HG03354 (cell line): ENCODE results near the gene PDCD1.

Source experiments
- ATAC-seq: cut with Tn5 transposase; IDR thresholded peaks from one replicate; pipeline ENCODE4 v1.9.1; 2021; ENCODE audit warnings: mild to moderate bottlenecking; ENCODE audit not compliant: unreplicated experiment, poor library complexity, severe bottlenecking

PDCD1 gene

DNA sequence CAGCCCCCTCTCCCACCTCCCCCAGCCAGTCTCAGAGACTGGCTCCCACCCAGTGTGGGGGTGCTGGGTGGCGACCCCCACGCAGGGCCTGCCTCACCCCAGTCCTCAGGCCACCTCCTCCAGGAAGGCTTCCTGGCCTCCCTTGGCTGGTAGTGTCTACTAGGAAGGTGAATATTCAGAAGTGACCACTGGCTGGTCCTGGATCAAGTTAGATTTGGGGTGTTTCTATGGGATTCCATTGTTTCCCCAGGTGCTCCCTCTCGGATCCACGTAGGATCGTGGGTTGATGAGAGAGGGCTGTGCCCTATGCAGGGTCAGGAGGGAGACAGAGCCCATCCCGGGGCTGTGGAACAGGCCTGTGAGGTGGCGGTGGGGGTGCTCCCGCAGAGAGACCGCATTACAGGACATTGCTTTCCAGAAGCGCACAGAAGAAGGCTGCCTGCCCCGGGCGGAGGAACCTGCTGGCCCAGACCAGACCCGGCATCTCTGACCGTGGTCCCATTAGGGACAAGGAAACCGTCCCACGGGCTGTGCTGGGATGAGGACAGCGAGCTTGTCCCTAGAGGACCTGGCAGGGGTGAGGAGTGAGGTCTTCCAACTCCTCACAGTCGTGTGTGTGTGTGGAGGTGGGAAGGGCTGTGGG, 3.3 kb downstream of the PDCD1 start:
- ATAC-seq: no peak

DNA sequence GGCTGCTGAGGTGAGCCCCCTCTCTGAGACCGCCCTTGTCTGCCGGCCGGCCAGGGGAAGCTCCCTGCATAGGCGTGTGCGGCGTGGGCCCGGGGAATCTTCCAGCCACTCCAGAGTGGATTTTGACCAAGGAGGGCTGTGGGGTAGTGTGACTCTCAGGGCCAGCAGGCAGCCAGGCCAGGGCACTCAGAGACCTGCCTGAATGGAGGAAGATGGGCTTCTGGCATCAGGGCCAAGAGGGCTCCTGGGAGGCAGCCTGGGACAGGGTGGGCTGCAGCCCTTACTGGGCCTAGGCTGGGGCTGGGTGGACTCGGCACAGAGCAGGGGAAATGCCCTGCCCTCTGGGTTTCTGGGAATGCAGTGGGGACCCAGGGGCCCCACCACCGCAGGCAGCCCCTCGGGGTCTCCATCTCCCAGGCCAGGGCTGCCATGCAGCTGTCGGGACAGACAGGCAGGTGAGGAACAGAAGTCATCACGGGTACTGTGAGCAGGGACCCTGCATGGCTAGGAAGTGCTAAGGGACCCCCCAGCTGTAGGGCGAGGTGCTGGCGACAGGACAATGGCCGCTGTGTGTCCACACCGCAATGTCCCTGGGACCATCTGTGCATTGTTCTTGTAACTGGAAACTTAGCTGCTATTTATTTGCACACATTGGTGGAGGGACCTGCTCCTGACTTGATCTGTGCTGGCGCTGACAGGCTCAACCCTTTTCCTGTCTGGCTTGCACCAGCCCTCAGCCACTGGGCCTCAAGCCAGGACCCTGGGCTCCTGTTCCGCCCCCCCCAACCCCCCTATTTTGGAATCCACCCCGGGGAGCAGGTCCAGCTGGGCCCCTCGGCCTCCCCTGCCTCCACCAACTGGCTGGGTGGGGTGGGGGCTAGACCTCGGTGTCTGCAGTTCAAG, 4.1 kb downstream of the PDCD1 start:
- no peak for ATAC-seq

DNA sequence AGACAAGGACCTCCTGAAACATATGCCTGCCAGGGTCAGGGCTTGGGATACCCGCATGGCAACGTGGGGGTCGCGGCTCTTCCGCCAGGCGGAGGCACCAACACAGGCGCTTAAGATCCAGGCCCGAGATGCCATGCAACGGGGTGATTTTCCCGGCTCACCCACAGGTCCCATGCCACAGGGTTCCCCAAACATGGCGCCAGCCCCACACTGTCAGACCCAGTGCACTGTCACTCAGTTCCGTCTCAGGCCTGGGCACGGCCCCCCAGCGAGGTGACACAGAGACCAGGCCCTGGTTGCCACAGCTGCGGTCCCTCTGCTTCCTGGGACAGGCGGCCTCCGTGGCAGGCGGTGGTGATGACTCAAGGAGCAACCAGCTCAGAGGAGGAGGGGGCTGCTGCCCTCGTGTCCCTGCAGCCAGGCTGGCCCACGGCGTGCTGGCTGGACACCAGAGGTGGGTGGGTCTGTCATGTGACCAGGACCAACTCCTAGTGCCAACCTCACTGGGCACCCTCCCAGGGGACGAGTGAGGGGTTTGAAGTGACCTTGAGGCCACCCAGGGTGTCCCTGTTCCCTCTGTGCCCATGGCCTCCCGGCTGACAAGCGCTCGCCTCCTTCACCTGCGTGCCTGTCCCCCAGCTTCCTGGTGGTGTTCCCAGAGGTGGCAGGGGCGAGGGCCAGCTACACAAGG, 4.9 kb downstream of the PDCD1 start:
- no peak for ATAC-seq

DNA sequence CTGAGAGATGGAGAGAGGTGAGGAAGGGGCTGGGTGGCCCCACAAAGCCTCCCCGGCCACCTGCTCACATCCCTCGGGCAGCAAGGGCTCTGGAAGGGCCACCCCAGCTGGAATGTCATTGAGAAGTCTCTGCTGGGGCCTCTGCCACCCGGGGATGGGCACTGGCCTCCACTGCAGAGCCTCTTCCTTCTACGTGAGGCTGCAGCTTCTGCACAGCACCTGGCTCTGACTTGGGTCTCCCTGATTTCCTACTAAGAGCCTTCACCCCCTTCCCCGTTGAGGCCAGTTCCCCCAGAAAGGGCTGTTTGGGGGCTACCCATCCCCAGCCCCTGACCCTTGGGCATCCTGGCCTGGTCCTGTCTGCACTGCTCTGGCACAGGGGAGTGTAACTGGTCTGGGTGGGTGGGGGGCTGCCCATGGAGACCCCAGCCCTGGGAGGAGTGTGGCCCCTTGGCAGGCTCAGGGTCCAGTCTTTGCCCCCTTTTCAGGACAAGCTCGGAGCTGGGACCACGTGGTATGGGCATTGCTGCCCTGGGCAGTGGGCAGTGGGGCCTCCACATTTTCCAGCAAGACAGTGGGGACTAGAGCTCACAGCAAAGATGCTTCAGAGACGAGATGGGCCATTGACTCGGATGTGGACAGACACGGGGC, 5.6 kb downstream of the PDCD1 start:
- no peak for ATAC-seq

DNA sequence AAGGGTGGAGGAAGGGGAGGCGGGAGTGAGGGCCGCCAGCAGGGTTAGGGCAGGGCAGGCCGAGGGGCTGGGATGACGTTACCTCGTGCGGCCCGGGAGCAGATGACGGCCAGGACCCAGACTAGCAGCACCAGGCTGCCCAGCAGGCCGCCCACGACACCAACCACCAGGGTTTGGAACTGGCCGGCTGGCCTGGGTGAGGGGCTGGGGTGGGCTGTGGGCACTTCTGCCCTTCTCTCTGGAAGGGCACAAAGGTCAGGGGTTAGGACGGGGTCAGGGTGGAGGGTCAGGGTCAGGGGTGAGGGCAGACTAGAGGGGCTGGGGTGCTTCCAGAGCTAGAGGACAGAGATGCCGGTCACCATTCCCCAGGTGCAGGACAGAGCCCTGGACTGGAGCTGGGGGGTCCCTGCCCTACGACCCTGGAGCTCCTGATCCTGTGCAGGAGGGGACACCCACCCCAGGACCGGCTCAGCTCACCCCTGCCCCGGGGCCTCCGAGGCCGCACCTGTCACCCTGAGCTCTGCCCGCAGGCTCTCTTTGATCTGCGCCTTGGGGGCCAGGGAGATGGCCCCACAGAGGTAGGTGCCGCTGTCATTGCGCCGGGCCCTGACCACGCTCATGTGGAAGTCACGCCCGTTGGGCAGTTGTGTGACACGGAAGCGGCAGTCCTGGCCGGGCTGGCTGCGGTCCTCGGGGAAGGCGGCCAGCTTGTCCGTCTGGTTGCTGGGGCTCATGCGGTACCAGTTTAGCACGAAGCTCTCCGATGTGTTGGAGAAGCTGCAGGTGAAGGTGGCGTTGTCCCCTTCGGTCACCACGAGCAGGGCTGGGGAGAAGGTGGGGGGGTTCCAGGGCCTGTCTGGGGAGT, 6.3 kb downstream of the PDCD1 start:
- ATAC-seq: no peak

DNA sequence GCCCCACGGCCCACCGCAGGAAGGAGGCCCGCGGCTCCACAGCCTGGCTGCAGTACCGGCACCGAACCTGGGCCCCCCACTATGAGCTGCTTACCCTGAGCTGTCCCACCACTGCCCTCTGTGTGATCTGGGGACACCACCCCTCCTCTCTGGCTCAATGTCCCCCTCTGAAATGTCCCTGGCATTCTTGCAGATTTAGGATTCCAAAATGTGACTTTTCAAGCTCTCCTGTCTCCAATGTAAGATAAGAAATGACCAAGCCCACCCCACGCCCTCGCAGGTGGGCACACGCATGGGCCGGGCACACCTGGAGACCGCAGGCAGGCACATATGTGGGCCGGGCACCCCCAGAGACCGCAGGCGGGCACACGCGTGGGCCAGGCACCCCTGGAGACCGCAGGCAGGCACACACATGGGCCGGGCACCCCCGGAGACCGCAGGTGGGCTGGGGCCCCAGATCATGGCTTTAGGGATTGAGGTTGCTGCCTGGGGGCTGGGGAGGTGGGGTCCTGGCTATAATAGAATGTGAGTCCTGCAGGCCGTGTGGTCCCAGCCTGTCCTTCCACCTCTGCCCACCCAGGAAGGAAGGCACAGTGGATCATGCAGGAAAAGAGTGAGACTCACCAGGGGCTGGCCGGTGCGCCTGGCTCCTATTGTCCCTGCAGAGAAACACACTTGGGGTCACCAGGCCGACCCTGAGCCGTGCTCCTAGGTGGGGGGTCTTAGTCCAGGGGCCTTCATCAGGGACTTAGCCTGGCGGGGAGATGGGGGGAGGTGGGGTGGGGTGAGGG, 7.2 kb downstream of the PDCD1 start:
- ATAC-seq: no peak

DNA sequence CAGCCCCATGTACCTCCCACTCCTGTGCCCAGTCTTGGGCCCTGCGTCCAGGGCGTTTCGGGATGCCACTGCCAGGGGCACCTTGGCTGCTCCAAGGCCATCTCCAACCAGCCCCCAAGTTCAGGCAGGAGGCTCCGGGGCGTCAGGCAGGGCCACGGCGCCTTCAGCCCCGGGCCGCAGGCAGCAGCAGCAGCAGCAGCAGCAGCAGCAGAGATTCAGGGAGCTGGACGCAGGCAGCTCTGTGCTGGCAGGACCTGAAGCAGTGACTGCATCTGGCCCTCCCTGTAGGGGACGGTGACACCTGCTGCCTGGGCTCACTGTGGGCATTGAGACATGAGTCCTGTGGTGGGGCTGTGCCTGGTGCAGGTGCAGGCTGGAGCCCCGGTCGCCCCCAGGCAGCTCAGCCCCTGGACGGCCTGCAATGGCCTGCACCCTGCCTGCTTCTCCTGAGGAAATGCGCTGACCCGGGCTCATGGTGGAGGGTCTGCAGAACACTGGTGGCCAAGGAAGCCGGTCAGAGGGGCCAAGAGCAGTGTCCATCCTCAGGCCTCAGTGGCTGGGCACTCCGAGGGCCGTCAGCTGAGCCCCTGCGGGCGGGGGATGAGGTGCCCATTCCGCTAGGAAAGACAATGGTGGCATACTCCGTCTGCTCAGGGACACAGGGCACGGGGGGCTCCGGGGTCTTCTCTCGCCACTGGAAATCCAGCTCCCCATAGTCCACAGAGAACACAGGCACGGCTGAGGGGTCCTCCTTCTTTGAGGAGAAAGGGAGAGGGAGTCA, 8.0 kb downstream of the PDCD1 start:
- ATAC-seq: no peak

DNA sequence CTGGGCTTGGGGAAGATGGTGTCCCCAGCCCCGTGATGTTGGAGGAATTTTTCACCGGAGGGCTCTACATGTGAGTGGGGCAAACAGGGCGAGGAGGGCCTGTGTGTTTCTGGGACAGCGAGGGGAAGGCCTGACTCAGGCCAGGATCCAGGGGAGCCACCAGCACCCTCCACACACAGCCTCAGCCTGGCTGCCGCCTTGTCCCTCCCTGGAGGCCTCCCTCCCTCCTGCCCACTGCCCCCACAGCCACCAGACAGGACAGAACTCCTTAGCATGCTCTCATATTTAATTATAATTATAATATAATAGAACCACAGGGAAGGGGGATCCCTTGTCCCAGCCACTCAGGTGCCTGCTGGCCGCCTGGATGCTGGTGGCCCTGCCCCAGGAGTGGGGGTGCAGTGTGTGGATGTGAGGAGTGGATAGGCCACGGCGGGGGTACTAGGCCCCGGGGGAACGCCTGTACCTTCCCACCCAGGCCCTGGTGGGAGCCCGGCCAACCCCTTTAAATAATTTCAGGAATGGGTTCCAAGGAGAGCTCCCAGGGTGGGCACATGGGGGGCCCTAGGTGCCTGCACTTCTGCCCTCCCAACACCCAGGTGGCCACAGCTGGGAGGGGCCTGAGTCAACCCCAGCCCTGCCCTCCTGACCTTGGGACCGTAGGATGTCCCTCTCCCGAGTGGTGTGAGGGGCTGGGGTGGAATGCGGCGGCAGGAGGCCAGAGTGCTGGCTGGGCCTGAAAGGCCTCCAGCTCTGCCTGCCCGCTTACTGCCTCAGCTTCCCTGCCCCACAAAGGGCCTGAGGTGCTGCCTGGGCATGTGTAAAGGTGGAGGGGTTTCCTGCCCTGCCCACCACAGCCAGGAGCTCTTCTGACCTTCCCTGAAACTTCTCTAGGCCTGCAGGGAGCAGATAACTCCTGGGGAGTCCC, 8.8 kb downstream of the PDCD1 start:
- no peak for ATAC-seq

DNA sequence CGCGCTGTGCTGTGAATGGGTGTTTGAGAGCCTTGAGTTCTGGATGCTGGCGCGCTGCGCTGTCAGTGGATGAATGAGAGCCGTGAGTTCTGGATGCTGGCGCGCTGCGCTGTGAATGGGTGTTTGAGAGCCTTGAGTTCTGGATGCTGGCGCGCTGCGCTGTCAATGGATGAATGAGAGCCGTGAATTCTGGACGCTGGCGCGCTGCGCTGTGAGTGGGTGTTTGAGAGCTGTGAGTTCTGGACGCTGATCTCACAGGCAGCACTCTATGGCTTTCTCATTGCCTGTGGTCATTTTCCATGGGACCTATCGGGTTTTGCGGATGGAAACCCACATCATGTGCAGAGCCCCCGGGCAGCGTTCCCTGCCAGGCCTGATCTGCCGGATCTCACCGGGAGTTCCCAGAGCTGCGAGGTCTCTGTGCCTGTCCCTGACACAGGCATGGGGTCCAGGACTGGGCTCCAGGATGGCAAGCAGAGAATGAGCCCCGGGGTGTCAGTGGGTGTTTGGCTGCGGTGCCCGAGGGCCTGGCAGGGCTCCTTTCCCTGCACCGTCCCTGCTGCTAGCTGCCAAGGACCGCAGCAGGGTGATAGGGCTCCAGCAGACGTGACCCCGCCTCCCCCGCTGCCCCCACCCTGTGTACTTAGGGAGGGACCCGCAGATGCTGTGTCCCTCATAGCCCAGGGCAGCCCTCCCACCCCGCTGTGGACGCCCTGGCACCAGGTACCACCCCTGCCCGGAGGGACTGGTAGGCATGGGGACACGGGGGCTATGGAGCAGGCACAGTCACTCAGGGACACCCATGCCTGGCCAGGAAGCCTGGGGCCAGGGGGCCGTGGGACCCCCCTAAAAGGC, 9.7 kb downstream of the PDCD1 start:
- no peak for ATAC-seq

DNA sequence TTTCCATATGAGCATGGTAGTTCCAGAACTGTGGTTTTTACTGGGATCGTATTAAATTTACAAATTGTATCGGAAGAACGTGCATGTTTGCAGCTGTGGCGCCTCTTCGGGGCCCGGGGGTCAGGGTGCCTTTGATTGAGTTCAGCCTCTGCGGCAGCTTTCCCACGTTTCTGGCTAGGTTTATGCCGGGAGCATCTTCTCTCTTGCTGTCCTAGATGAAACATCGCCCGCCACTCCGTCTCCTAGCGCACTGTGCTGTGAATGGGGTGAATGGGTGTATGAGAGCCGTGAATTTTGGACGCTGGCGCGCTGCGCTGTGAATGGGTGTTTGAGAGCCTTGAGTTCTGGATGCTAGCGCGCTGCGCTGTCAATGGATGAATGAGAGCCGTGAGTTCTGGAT, 12.3 kb downstream of the PDCD1 start:
- no peak for ATAC-seq

DNA sequence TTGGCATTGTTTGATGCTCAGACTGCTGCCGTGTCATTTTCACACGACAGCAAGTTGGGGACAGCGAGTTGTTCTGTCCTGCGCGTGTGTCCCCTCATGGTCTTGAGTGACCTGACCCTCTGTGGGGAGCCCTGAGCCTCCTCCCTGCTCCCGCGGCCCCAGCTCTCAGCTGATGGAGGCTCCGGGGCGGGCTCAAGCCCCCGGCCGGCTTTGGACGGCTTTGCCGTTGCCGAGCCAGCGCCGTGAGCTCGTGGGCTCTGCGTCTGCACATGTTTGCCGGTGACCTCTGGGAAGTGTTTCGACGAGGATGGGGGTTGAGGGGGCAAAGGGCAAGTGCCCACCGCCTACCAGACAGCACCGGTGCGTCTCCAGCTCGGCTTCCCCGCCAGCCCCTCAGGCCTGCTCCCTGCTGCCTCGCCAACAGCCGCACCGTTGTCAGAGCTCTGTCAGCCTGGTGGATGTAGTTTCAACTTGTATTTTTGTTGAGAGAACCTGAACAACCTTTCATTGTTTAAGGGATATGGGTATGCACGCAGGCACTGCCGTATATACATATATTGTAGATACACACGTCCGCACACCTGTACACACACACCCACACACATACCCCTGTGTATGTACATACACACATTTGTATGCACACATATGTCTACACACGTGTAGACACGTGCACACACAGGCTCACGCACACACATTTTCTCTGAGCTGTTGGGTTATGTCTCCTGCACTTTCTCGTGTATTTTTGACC, 13.7 kb downstream of the PDCD1 start:
- no peak for ATAC-seq

DNA sequence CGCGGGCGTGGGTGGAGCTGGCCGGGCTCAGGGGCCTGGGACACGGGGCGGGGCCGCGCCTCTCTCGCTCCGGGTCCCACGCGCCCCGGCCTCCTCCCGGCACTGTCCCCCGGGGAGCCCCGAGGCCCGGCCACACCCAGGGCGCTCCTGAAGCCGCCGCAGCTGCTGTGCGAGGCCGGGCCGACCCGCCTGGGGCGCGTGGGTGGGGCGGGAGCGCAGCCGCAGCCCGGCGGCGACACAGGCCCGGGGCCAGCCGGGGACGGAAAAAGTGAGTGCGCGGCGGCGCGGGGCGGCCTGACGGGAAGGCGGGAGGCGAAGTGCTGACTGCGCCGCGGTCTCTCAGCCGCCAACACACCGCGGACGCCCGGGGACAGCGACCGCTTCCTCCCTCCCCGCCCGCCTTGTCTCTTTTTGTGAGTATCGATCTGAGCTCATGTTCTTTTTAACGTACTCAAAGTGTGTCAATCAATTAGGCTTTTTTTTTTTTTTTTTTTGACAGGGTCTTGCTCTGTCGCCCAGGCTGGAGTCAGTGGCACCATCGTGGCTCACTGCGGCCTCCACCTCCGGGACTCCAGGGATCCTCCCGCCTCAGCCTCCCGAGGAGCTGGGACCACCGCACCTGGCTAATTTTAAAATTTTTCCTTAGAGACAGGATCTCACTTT, 14.5 kb downstream of the PDCD1 start:
- ATAC-seq: peak; percentile 73

DNA sequence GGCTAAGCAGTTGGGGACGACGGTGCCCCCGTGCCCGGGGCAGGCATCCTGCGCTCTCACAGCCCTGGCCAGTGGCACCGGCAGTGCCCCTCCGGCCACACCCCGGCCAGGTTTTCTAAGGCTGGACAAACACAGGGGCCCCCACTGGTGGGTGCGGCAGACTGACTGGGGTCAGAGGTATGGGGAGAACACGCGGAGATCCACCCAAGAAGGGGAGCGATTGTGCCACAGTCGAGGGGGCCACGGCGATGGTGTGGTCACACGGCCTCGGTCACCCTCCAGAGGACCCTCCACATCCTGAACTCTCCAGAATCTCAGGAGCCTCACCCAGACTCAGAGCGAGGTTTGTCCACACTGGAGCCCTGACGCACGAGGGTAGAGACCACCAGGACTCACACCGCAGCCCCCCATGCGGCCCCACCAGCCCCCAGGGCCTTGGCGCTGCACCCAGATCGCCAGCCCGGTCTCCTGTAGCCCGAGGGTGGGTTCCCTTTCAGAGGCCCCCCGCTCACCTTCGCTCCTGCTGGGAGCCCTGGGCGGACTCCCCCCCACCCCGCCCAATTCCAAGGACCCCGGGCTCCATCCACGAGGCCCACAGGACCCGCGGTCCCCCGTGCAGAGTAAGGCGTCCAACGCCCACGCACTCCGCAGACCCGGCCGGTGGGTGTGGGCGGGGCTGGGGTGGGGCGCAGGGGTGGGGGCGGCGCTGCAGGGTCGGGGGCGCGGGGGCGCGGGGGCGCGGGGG, 15.2 kb downstream of the PDCD1 start:
- ATAC-seq: peak; percentile 4

DNA sequence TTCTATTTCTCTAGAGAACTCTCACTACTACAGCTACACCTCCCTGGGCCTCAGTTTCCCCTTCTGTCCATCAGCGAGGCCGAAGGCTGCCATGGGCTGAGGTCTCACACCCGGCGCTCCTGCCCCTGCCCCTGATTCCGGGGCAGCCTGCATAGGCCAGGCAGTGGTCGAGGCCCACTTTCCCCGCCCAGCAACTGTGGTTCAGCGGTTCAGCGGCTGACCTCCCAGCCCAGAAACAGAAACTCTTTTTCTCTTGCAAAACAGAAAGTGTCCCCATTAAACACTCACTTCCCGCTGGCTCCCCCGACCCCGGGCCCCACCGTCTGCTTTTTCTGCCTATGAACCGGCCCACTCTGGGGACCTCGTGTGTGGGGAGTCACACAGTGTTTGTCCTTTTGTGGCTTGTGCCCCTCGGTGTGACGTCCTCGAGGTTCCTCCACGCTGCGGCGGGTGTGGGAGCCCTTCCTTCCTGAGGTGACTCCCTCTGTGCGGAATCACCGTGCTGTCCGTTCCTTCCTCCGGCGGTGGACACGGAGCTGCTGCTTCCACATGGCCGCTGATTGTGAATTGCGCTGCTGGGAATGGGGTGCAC, 16.0 kb downstream of the PDCD1 start:
- ATAC-seq: peak; percentile 52
